ENCODE data around the gene NF2. TPM values are rescaled to one million over a fixed set of nuclear protein-coding genes. Genes with fewer than 3 reads are reported as not detected.

The NF2 gene
- total RNA-seq, 2 experiments from 2014 or later, result 40.4 to 44.2 TPM

DNA sequence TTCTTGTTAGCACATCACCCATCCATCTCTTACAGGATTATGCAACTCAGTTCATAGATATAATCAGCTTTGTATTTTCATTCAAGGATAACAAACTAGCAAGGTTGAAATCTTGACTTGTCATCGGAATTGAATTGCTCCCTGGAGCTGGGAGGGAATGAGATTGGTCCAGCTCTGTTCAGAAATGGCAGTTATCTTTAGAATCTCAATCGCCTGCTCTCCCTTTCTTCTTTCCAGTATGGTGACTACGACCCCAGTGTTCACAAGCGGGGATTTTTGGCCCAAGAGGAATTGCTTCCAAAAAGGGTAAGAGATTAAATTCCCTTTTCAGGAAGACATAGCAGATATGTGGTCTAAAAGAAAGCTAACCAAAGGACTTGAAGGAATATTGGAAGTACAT lies 51.0 kb downstream of the NF2 start:
- Mint-ChIP-seq H3K36me3 (peaks cover 11% of the 10 kb centered on the region), H3K4me3 (no peak overlapping the region), H3K27ac (no peak overlapping the region), H3K4me1 (ENCODE audit: low read depth) (no peaks in the 10 kb centered on the region), H3K9me3 (no peaks in the 10 kb centered on the region), H3K27me3 (no peaks in the 10 kb centered on the region)
- POLR2A ChIA-PET, result no interaction called here
- DNase-seq, result no peak
- CTCF ChIA-PET, result interaction anchor here (1.3 kb wide), 1 partner anchor 18 kb away, joined by 5 read pairs; no protein-coding TSS in a partner anchor
- intact Hi-C loops (cut with micrococcal nuclease), result no loop called here

DNA sequence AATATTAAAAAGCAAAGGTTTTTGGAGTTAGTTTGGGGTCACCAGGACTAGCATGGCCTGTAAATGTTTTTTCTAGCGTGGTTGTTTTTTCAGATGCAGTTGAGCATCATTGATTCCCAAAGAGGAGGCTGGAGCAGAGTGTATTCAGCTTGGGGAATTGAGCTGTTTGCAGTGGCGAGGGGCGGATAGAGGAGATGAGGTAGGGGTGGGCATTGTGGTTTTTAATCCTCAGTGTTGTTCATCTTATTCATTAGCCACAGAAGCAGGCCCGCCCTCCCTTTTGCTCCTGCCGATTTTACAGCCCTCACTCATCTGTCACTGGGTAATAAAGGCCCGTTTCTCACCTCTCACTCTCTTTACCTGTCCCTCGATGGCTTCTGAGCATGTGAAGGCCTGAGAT lies 51.4 kb downstream of the NF2 start:
- Mint-ChIP-seq H3K9me3 (no peaks in the 10 kb centered on the region), H3K4me1 (ENCODE audit: low read depth) (no peaks in the 10 kb centered on the region), H3K4me3 (no peak overlapping the region), H3K36me3 (peaks cover 11% of the 10 kb centered on the region), H3K27ac (no peak overlapping the region), H3K27me3 (no peaks in the 10 kb centered on the region)
- intact Hi-C loops (cut with micrococcal nuclease), result no loop called here
- no peak for DNase-seq
- CTCF ChIA-PET, result interaction anchor here (0.9 to 1.3 kb wide), 2 partner anchors 19 to 35 kb away, joined by 3 to 5 read pairs; no protein-coding TSS in a partner anchor
- POLR2A ChIA-PET, result no interaction called here

DNA sequence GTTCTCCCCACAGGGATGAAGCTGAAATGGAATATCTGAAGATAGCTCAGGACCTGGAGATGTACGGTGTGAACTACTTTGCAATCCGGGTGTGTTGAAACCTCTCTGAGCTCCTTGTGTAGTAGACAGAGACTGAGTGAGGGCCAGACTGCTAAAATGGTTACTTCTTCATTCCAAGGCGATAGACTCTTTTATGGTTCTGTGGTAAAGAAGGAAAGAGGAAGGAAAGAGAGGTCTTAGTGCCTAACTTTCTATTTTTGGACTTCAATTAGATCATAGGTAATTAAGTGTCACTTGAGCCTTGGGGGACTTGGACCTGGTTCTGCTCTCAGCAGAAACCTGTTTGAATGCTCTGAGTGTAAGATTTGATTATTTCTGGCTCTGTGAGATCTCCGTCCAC lies 54.7 kb downstream of the NF2 start:
- H3K4me1 Mint-ChIP-seq (ENCODE audit: low read depth), result no peaks in the 10 kb centered on the region
- peaks cover 17% of the 10 kb centered on the region for H3K36me3 Mint-ChIP-seq
- H3K4me3 Mint-ChIP-seq, result no peak overlapping the region
- ChIA-PET POLR2A (no interaction called here), CTCF (interaction anchor here (1.3 kb wide), 1 partner anchor 33 kb away, joined by 4 read pairs; no protein-coding TSS in a partner anchor)
- intact Hi-C loops (cut with micrococcal nuclease), result no loop called here
- no peaks in the 10 kb centered on the region for H3K27me3 Mint-ChIP-seq
- DNase-seq, result no peak
- H3K9me3 Mint-ChIP-seq, result no peaks in the 10 kb centered on the region
- H3K27ac Mint-ChIP-seq, result no peak overlapping the region

- no peaks in the 10 kb centered on the region for H3K4me1 Mint-ChIP-seq (ENCODE audit: low read depth)
- no peak overlapping the region for H3K27ac Mint-ChIP-seq
- no peaks in the 10 kb centered on the region for H3K27me3 Mint-ChIP-seq
- H3K9me3 Mint-ChIP-seq, result no peaks in the 10 kb centered on the region
- intact Hi-C loops (cut with micrococcal nuclease), result no loop called here
- H3K4me3 Mint-ChIP-seq, result no peak overlapping the region
- no peak for DNase-seq
- ChIA-PET POLR2A (no interaction called here), CTCF (no interaction called here)
- H3K36me3 Mint-ChIP-seq, result peaks cover 22% of the 10 kb centered on the region
Observed at GRCh38 chr22:29660021-29660420, 56.6 kb downstream of the NF2 start.

GRCh38 chr22:29661336-29661735 lies 57.9 kb downstream of the NF2 start:
- Mint-ChIP-seq H3K4me1 (ENCODE audit: low read depth) (no peaks in the 10 kb centered on the region), H3K27me3 (no peaks in the 10 kb centered on the region), H3K36me3 (peaks cover 22% of the 10 kb centered on the region), H3K27ac (no peak overlapping the region), H3K4me3 (no peak overlapping the region), H3K9me3 (no peaks in the 10 kb centered on the region)
- intact Hi-C loops (cut with micrococcal nuclease), result no loop called here
- CTCF ChIA-PET, result no interaction called here
- DNase-seq, result no peak
- POLR2A ChIA-PET, result no interaction called here

- intact Hi-C loops (cut with micrococcal nuclease), result no loop called here
- peaks cover 21% of the 10 kb centered on the region for H3K36me3 Mint-ChIP-seq
- no peaks in the 10 kb centered on the region for H3K9me3 Mint-ChIP-seq
- H3K27ac Mint-ChIP-seq, result no peak overlapping the region
- no peaks in the 10 kb centered on the region for H3K4me1 Mint-ChIP-seq (ENCODE audit: low read depth)
- ChIA-PET POLR2A (interaction anchor here (1.0 kb wide), 1 partner anchor 103 kb away, joined by 3 read pairs; the partner anchor contains the start of gene ZMAT5), CTCF (interaction anchor here (0.7 kb wide), 1 partner anchor 341 kb away, joined by 3 read pairs; no protein-coding TSS in a partner anchor)
- no peaks in the 10 kb centered on the region for H3K27me3 Mint-ChIP-seq
- DNase-seq, result no peak
- no peak overlapping the region for H3K4me3 Mint-ChIP-seq
Observed at GRCh38 chr22:29663180-29663821, 59.9 kb downstream of the NF2 start.

- intact Hi-C loops (cut with micrococcal nuclease), result no loop called here
- no peaks in the 10 kb centered on the region for H3K27me3 Mint-ChIP-seq
- CTCF ChIA-PET, result interaction anchor here (1.0 kb wide), 1 partner anchor 40 kb away, joined by 4 read pairs; no protein-coding TSS in a partner anchor
- POLR2A ChIA-PET, result no interaction called here
- peaks cover 22% of the 10 kb centered on the region for H3K36me3 Mint-ChIP-seq
- H3K4me3 Mint-ChIP-seq, result no peak overlapping the region
- no peak overlapping the region for H3K27ac Mint-ChIP-seq
- no peaks in the 10 kb centered on the region for H3K9me3 Mint-ChIP-seq
- no peaks in the 10 kb centered on the region for H3K4me1 Mint-ChIP-seq (ENCODE audit: low read depth)
- no peak for DNase-seq
Observed at GRCh38 chr22:29665486-29665885, 62.1 kb downstream of the NF2 start.

DNA sequence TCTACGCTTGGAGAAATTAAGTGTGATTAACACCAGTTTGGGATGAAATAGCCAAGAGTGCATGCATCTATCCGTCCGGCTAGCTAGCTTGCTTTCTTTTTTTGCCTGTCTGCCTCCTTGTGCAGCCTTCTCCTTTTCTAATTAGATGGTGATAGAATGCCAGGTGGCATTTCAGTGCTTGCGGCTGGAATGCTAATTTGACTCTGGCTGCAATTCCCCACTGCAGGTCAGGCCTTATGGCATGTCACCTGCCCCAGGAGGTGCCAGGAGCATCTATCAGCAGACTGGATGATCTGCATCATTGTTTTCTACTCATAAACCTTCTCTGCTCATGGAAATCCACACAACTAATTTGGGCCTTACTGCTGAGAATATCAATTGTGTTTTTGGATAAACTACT lies 65.2 kb downstream of the NF2 start:
- ChIA-PET CTCF (no interaction called here), POLR2A (no interaction called here)
- no peaks in the 10 kb centered on the region for H3K27me3 Mint-ChIP-seq
- H3K4me3 Mint-ChIP-seq, result no peak overlapping the region
- H3K27ac Mint-ChIP-seq, result no peak overlapping the region
- intact Hi-C loops (cut with micrococcal nuclease), result no loop called here
- H3K9me3 Mint-ChIP-seq, result no peaks in the 10 kb centered on the region
- DNase-seq, result no peak
- no peaks in the 10 kb centered on the region for H3K4me1 Mint-ChIP-seq (ENCODE audit: low read depth)
- peaks cover 18% of the 10 kb centered on the region for H3K36me3 Mint-ChIP-seq

- ChIA-PET POLR2A (no interaction called here), CTCF (interaction anchor here (0.8 kb wide), 1 partner anchor 35 kb away, joined by 3 read pairs; no protein-coding TSS in a partner anchor)
- Mint-ChIP-seq H3K36me3 (peaks cover 21% of the 10 kb centered on the region), H3K4me3 (no peak overlapping the region), H3K4me1 (ENCODE audit: low read depth) (no peaks in the 10 kb centered on the region), H3K27ac (no peak overlapping the region), H3K27me3 (no peaks in the 10 kb centered on the region), H3K9me3 (no peaks in the 10 kb centered on the region)
- no peak for DNase-seq
- intact Hi-C loops (cut with micrococcal nuclease), result no loop called here
Observed at GRCh38 chr22:29670626-29671025, 67.2 kb downstream of the NF2 start.

DNA sequence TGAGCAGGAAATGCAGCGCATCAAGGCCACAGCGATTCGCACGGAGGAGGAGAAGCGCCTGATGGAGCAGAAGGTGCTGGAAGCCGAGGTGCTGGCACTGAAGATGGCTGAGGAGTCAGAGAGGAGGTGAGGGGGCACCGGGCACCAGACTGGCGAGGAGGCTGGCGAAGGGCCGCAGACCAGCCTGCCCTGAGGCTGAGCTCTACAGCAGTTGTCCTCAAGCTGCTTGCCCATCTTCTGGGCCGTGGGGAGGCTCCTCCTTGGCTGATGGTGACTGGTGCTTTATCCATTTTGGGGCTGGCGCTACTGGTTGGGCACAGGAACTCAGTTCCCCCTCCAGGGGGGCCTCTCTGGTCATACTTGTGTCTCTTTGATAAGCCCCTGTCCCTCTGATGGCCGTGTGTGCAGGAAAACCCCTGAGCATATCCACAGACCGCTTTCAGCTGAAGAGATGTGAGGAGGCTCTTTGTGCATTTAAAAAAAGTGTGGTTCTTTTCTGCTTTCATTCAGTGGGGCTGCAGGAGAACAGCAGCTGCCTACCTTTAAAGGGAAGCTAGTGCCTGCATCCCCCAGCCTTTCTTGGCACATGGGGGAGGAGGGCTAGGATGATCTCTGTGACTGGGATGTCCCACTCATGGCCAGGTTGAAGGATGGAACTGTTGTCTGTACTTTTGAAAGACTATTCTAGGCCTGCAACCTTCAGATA lies 70.1 kb downstream of the NF2 start:
- no peaks in the 10 kb centered on the region for H3K27me3 Mint-ChIP-seq
- no peaks in the 10 kb centered on the region for H3K9me3 Mint-ChIP-seq
- intact Hi-C loops (cut with micrococcal nuclease), result no loop called here
- no peak for DNase-seq
- H3K36me3 Mint-ChIP-seq, result peaks cover 38% of the 10 kb centered on the region
- CTCF ChIA-PET, result interaction anchor here (0.8 to 1.4 kb wide), 2 partner anchors 16 to 49 kb away, joined by 3 to 4 read pairs; no protein-coding TSS in a partner anchor
- no peaks in the 10 kb centered on the region for H3K4me1 Mint-ChIP-seq (ENCODE audit: low read depth)
- H3K4me3 Mint-ChIP-seq, result no peak overlapping the region
- H3K27ac Mint-ChIP-seq, result no peak overlapping the region
- POLR2A ChIA-PET, result no interaction called here

- no peak overlapping the region for H3K4me3 Mint-ChIP-seq
- H3K27me3 Mint-ChIP-seq, result no peaks in the 10 kb centered on the region
- CTCF ChIA-PET, result interaction anchor here (0.8 to 1.4 kb wide), 2 partner anchors 16 to 49 kb away, joined by 3 to 4 read pairs; no protein-coding TSS in a partner anchor
- no peak overlapping the region for H3K27ac Mint-ChIP-seq
- no peaks in the 10 kb centered on the region for H3K4me1 Mint-ChIP-seq (ENCODE audit: low read depth)
- no peaks in the 10 kb centered on the region for H3K9me3 Mint-ChIP-seq
- intact Hi-C loops (cut with micrococcal nuclease), result no loop called here
- H3K36me3 Mint-ChIP-seq, result peaks cover 35% of the 10 kb centered on the region
- DNase-seq, result no peak
- POLR2A ChIA-PET, result no interaction called here
Observed at GRCh38 chr22:29674121-29674520, 70.7 kb downstream of the NF2 start.

- intact Hi-C loops (cut with micrococcal nuclease), result no loop called here
- Mint-ChIP-seq H3K4me3 (no peak overlapping the region), H3K27me3 (no peaks in the 10 kb centered on the region), H3K27ac (no peak overlapping the region), H3K9me3 (no peaks in the 10 kb centered on the region), H3K36me3 (peaks cover 54% of the 10 kb centered on the region), H3K4me1 (ENCODE audit: low read depth) (no peaks in the 10 kb centered on the region)
- DNase-seq, result no peak
- ChIA-PET CTCF (interaction anchor here (2.2 kb wide), 1 partner anchor 10 kb away, joined by 7 read pairs; no protein-coding TSS in a partner anchor), POLR2A (no interaction called here)
Observed at GRCh38 chr22:29679316-29679715, 75.9 kb downstream of the NF2 start.
